Stromal cell of bone marrow (primary cell): ENCODE measurements around the gene FEZF1.
A peak's percentile ranks its signal among the peaks of the same experiment; 100 is the strongest.
"Not testable (repeated sequence)": the region's sequence is repeated elsewhere in the genome, so short reads cannot be mapped to it uniquely, and the experiment has no call there.

ENCODE experiments used
- DNase-seq: peaks from one replicate; pipeline ENCODE4 v3.0.0-alpha.2; 2012; ENCODE audit warnings: low read depth

FEZF1 gene

GRCh38 chr7:122307228-122307621 lies 2.7 kb upstream of the FEZF1 start:
- DNase-seq: no peak

GRCh38 chr7:122306320-122307227 lies 2.0 kb upstream of the FEZF1 start:
- no peak for DNase-seq

- DNase-seq: no peak
Observed at GRCh38 chr7:122305475-122306319, 1.1 kb upstream of the FEZF1 start.

- peak; percentile 6 for DNase-seq
Observed at GRCh38 chr7:122304996-122305421, 459 bp upstream of the FEZF1 start.

- no peak for DNase-seq
Observed at GRCh38 chr7:122303531-122304318, 825 bp downstream of the FEZF1 start.

GRCh38 chr7:122302761-122303530 lies 1.6 kb downstream of the FEZF1 start:
- DNase-seq: no peak

GRCh38 chr7:122301858-122302760 lies 2.4 kb downstream of the FEZF1 start:
- DNase-seq: no peak

- DNase-seq: no peak
Observed at GRCh38 chr7:122300956-122301833, 3.4 kb downstream of the FEZF1 start.

GRCh38 chr7:122300211-122300932 lies 4.2 kb downstream of the FEZF1 start:
- DNase-seq: no peak

- DNase-seq: no peak
Observed at GRCh38 chr7:122299624-122300210, 4.8 kb downstream of the FEZF1 start.

- no peak for DNase-seq
Observed at GRCh38 chr7:122298618-122299017, 5.9 kb downstream of the FEZF1 start.

- DNase-seq: no peak
Observed at GRCh38 chr7:122298131-122298530, 6.4 kb downstream of the FEZF1 start.

- DNase-seq: no peak
Observed at GRCh38 chr7:122291189-122291588, 13.4 kb downstream of the FEZF1 start.

GRCh38 chr7:122290476-122290875 lies 14.1 kb downstream of the FEZF1 start:
- DNase-seq: no peak

GRCh38 chr7:122289426-122289825 lies 15.1 kb downstream of the FEZF1 start:
- no peak for DNase-seq

- DNase-seq: not testable (repeated sequence)
Observed at GRCh38 chr7:122284608-122285007, 19.9 kb downstream of the FEZF1 start.

- no peak for DNase-seq
Observed at GRCh38 chr7:122273117-122273516, 31.4 kb downstream of the FEZF1 start.

- no peak for DNase-seq
Observed at GRCh38 chr7:122269241-122269640, 35.3 kb downstream of the FEZF1 start.
